Astrocyte (in vitro differentiated cells and primary cell): Measurements from ENCODE around the gene SLC26A1.

Experiments
- EZH2 ChIP-seq: IDR thresholded peaks from 2 replicates; pipeline ENCODE4 v1.6.1; 2012; ENCODE audit warnings: mild to moderate bottlenecking, low read length, inconsistent platforms; ENCODE audit not compliant: insufficient read depth
- TF ChIP-seq, protein P1 (sequence below): IDR thresholded peaks from 2 replicates; pipeline ENCODE4 v1.5.1; 2011; ENCODE audit warnings: low read depth, mild to moderate bottlenecking, inconsistent platforms, low read length, moderate library complexity; ENCODE audit not compliant: insufficient read depth

DNA sequence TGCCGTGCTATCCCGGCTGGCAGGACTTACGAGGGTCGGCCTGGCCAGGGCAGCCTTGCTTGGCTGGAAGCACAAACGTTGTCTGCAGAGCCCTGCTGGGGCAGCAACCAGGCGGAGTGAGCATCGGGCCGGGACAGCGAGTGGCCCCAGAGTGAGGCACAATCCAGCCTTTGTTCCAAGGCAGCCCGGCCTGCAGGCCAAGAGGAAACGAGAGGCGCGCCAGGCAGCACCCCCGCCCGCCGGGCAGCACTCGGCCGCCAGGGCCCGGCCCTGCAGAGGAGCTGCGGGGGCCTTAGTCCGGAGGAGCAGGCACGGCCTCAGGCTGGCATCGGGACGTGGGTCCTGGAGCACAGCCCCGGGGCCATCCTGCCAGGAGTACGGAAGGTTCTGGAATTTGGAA, 42.3 kb upstream of the SLC26A1 start:
- TF ChIP-seq, protein P1, sequence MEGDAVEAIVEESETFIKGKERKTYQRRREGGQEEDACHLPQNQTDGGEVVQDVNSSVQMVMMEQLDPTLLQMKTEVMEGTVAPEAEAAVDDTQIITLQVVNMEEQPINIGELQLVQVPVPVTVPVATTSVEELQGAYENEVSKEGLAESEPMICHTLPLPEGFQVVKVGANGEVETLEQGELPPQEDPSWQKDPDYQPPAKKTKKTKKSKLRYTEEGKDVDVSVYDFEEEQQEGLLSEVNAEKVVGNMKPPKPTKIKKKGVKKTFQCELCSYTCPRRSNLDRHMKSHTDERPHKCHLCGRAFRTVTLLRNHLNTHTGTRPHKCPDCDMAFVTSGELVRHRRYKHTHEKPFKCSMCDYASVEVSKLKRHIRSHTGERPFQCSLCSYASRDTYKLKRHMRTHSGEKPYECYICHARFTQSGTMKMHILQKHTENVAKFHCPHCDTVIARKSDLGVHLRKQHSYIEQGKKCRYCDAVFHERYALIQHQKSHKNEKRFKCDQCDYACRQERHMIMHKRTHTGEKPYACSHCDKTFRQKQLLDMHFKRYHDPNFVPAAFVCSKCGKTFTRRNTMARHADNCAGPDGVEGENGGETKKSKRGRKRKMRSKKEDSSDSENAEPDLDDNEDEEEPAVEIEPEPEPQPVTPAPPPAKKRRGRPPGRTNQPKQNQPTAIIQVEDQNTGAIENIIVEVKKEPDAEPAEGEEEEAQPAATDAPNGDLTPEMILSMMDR, result no peak
- TF ChIP-seq EZH2, result no peak
